Transverse colon (tissue), 4 donors: Measurements from ENCODE around the gene TSPAN9. TPM values are rescaled to one million over a fixed set of nuclear protein-coding genes. Genes with fewer than 3 reads are reported as not detected.

ENCODE experiments used
- DNase-seq: peaks from one replicate; pipeline ENCODE4 v3.0.0-alpha.2; 2019
- H3K27ac ChIP-seq, 4 donors: fragments of 200-600 bp; sonication (generic); 2 replicates each; pipeline ENCODE4 v1.5.1; 2016 to 2018; ENCODE audit warnings: inconsistent platforms in 4 of 4
- H3K27me3 ChIP-seq: fragments of 200-600 bp; sonication (generic); 2 replicates; pipeline ENCODE4 v1.5.1; 2017; ENCODE audit warnings: inconsistent platforms
- H3K36me3 ChIP-seq, 4 donors: fragments of 200-600 bp; sonication (generic); 2 replicates each; pipeline ENCODE4 v1.5.1; 2017 to 2019; ENCODE audit warnings: inconsistent platforms in 4 of 4
- H3K4me1 ChIP-seq, 4 donors: fragments of 200-600 bp; sonication (generic); 2 replicates each; pipeline ENCODE4 v1.5.1; 2017 to 2020; ENCODE audit warnings: inconsistent platforms in 4 of 4
- H3K4me3 ChIP-seq, 4 donors: fragments of 200-600 bp; sonication (generic); 1 replicate in 1 of 4; 2 replicates in 3 of 4; pipeline versions ENCODE4 v1.5.1 to v1.6.1; 2017 to 2019; ENCODE audit warnings: inconsistent platforms in 4 of 4
- H3K9me3 ChIP-seq, 2 donors: fragments of 200-600 bp; sonication (generic); 2 replicates each; pipeline ENCODE4 v1.5.1; 2017 to 2019; ENCODE audit warnings: inconsistent platforms in 2 of 2
- CTCF ChIP-seq, 5 experiments: fragments of 200-600 bp in 3 of 5; fragments of 450-650 bp in 2 of 5; sonication (generic) in 3 of 5; IDR thresholded peaks; 1 replicate in 2 of 5; 2 replicates in 3 of 5; pipeline ENCODE4 v1.5.1; 2016 to 2017; ENCODE audit warnings: antibody characterized with exemption in 5 of 5, inconsistent platforms in 3 of 5, mild to moderate bottlenecking in 2 of 5, moderate library complexity in 1 of 5
- EP300 ChIP-seq: sonication (generic); formaldehyde crosslinking; IDR thresholded peaks from one replicate; pipeline ENCODE4 v1.6.1; 2017; ENCODE audit warnings: antibody characterized with exemption, low read depth
- POLR2A ChIP-seq: fragments of 450-650 bp; IDR thresholded peaks from one replicate; pipeline ENCODE4 v1.6.1; 2016; ENCODE audit warnings: antibody characterized with exemption, mild to moderate bottlenecking, moderate library complexity
- POLR2AphosphoS5 ChIP-seq, 3 donors: sonication (generic); formaldehyde crosslinking; IDR thresholded peaks; one replicate each; pipeline ENCODE4 v1.6.1; 2016; ENCODE audit warnings: antibody characterized with exemption in 3 of 3
- WGBS, 2 donors: methylation state at CpG; one replicate each; pipeline ENCODE4 v1.1.5; 2018; ENCODE audit warnings: low coverage in 1 of 2; 5-methylcytosine and 5-hydroxymethylcytosine counted together
- in situ Hi-C, 4 donors: fragments of 200-750 bp; cut with MboI; loops; one replicate each; pipeline versions ENCODE4 v1.15.0 to v1.15.1; 2017; ENCODE audit warnings: low sequenced_read_pairs in 3 of 4, low pct_ligation_motif_present in 1 of 4, low pct_unique_long_range_greater_than_20kb in 1 of 4
- intact Hi-C: fragments of 100-400 bp; cut with DNase I; formaldehyde crosslinking; loops from one replicate; pipeline ENCODE4 v1.15.1; 2023; ENCODE audit warnings: low total_unique reads
- total RNA-seq, 4 donors: library from RNA; depleted of rRNA; stranded (reverse); fragments of >200 nt; gene quantifications; one replicate each; pipeline ENCODE4 v1.1.0, GENCODE V29; 2016

The TSPAN9 gene
- total RNA-seq, 4 donors from 2014 or later: 4.2 to 9.3 (median 6.1) TPM

DNA sequence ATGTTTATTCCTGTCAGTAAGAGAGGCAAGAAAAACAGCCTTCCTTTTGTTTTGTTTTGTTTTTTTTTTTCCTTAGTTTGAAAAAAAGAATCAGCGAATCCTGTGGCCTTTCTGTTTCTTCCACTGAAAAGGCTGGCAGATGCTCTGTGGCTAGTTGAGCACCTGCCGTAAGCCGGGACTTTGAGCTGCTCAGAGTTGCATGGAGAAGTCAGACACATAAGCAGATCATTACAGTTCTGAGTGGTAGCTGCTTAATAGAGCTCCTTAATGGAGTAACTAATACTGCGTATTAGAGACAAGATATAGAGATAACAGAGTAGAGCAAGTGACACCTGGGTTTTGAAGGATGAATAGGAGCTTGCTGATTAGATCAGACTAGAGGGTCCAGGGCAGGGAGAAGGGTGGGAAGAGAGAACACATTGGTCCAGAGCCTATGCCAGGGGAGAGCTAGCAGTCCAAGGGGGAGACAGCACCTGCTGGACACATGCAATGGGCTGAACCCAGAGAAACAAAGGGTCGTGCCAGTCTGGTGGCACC lies 129.4 kb downstream of the TSPAN9 start:
- Histone ChIP-seq H3K27ac (no peak overlapping the region), H3K27me3 (peaks cover 15% of the 10 kb centered on the region), H3K4me1 (no peaks in the 10 kb centered on the region), H3K9me3 (no peaks in the 10 kb centered on the region), H3K4me3 (no peak overlapping the region), H3K36me3 (no peaks in the 10 kb centered on the region)
- TF ChIP-seq POLR2A (no peak), EP300 (no peak)
- WGBS, 2 donors: 67 to 88% methylated on average over 4 to 5 of the region's 5 CpGs
- in situ Hi-C loops (no loop called here), intact Hi-C loops (no loop called here)
- no peak for DNase-seq

- intact Hi-C loops: no loop called here
- no peak for TF ChIP-seq CTCF (IDR thresholded peaks at IDR 0.05)
- no peak for TF ChIP-seq POLR2A
- no peak for TF ChIP-seq EP300
- no peak for TF ChIP-seq POLR2AphosphoS5 (IDR thresholded peaks at IDR 0.05)
- Histone ChIP-seq H3K4me3 (no peak overlapping the region), H3K27me3 (peaks cover 9% of the 10 kb centered on the region), H3K9me3 (no peaks in the 10 kb centered on the region), H3K27ac (no peak overlapping the region), H3K36me3 (no peaks in the 10 kb centered on the region), H3K4me1 (no peaks in the 10 kb centered on the region)
- in situ Hi-C loops: no loop called here
- DNase-seq: no peak
- WGBS, 2 donors: 84% methylated on average over 7 of the region's 7 CpGs; no CpG with 5 or more reads in 1 of the 2 donors
Measured at GRCh38 chr12:3207175-3207574, 130.0 kb downstream of the TSPAN9 start.

GRCh38 chr12:3207858-3208257 lies 130.7 kb downstream of the TSPAN9 start:
- Histone ChIP-seq H3K27me3 (peaks cover 3% of the 10 kb centered on the region), H3K27ac (no peak overlapping the region), H3K9me3 (no peaks in the 10 kb centered on the region), H3K4me3 (no peak overlapping the region), H3K4me1 (no peaks in the 10 kb centered on the region), H3K36me3 (no peaks in the 10 kb centered on the region)
- intact Hi-C loops: no loop called here
- TF ChIP-seq EP300 (no peak), POLR2A (no peak), CTCF (IDR thresholded peaks at IDR 0.05) (no peak), POLR2AphosphoS5 (IDR thresholded peaks at IDR 0.05) (no peak)
- in situ Hi-C loops: no loop called here
- no peak for DNase-seq
- 85 to 100% methylated on average over 1 to 13 of the region's 13 CpGs for WGBS, 2 donors

GRCh38 chr12:3213188-3213587 lies 136.0 kb downstream of the TSPAN9 start:
- no peaks in the 10 kb centered on the region for H3K36me3 ChIP-seq
- 83% methylated on average over 9 of the region's 9 CpGs; no CpG with 5 or more reads in 1 of the 2 donors for WGBS, 2 donors

More at GRCh38 chr12:3213188-3213587, 136.0 kb downstream of the TSPAN9 start:
- intact Hi-C loops: no loop called here
- in situ Hi-C loops: no loop called here
- Histone ChIP-seq H3K4me3 (no peak overlapping the region), H3K27me3 (no peaks in the 10 kb centered on the region), H3K4me1 (peaks cover 0 to 3% (median under 1%) of the 10 kb centered on the region in 4 donors), H3K27ac (no peak overlapping the region), H3K9me3 (no peaks in the 10 kb centered on the region)
- no peak for TF ChIP-seq POLR2A
- TF ChIP-seq CTCF (IDR thresholded peaks at IDR 0.05): no peak
- no peak for TF ChIP-seq POLR2AphosphoS5 (IDR thresholded peaks at IDR 0.05)
- no peak for TF ChIP-seq EP300
- DNase-seq: no peak
